Neural crest cell (in vitro differentiated cells): ENCODE measurements around the gene WDR48. TPM values are rescaled to one million over a fixed set of nuclear protein-coding genes. Genes with fewer than 3 reads are reported as not detected.

Experiments used
- DNase-seq: peaks from one replicate; pipeline ENCODE4 v3.0.0; 2021; ENCODE audit warnings: low read depth, mixed read lengths, low spot score
- H3K27ac Mint-ChIP-seq: one replicate; pipeline ENCODE4 v1.8.0; 2021; ENCODE audit warnings: mild to moderate bottlenecking, mixed read lengths; ENCODE audit not compliant: unreplicated experiment
- H3K27me3 Mint-ChIP-seq: 2 replicates; pipeline ENCODE4 v1.8.0; 2021; ENCODE audit warnings: low read depth, mild to moderate bottlenecking, mixed read lengths
- H3K36me3 Mint-ChIP-seq: 2 replicates; pipeline ENCODE4 v1.8.0; 2021; ENCODE audit warnings: low read depth, mild to moderate bottlenecking, mixed read lengths
- H3K4me1 Mint-ChIP-seq: 2 replicates; pipeline ENCODE4 v1.8.0; 2021; ENCODE audit warnings: mixed read lengths
- H3K4me3 Mint-ChIP-seq: one replicate; pipeline ENCODE4 v1.8.0; 2021; ENCODE audit warnings: mild to moderate bottlenecking, mixed read lengths
- H3K9me3 Mint-ChIP-seq: 2 replicates; pipeline ENCODE4 v1.8.0; 2021; ENCODE audit warnings: mixed read lengths
- long read RNA-seq: library from polyadenylated mRNA; unstranded; transcript quantifications from one replicate; pipeline ENCODE4 v2.0.0, GENCODE V29; 2020
- total RNA-seq: library from RNA; stranded (reverse); gene quantifications from 2 replicates; pipeline ENCODE4 v1.2.1, GENCODE V29; 2021
- TF ChIP-seq, protein P1 (sequence below): fragments of 200-600 bp; sonication (generic); conservative IDR thresholded peaks from 2 replicates; pipeline ENCODE4 v1.5.0; 2021; ENCODE audit warnings: antibody characterized with exemption, mild to moderate bottlenecking

Gene WDR48
- 44.7 and 47.2 TPM in 2 replicates for total RNA-seq
- long read RNA-seq, transcript WDR48-201 (19 exons, 3,707 nt), result major isoform, 106 of 196 reads
- long read RNA-seq, partial matches to known transcripts, result 63 of 196 reads
- long read RNA-seq, other reads (novel, unspliced or antisense), result 26 of 196 reads

DNA sequence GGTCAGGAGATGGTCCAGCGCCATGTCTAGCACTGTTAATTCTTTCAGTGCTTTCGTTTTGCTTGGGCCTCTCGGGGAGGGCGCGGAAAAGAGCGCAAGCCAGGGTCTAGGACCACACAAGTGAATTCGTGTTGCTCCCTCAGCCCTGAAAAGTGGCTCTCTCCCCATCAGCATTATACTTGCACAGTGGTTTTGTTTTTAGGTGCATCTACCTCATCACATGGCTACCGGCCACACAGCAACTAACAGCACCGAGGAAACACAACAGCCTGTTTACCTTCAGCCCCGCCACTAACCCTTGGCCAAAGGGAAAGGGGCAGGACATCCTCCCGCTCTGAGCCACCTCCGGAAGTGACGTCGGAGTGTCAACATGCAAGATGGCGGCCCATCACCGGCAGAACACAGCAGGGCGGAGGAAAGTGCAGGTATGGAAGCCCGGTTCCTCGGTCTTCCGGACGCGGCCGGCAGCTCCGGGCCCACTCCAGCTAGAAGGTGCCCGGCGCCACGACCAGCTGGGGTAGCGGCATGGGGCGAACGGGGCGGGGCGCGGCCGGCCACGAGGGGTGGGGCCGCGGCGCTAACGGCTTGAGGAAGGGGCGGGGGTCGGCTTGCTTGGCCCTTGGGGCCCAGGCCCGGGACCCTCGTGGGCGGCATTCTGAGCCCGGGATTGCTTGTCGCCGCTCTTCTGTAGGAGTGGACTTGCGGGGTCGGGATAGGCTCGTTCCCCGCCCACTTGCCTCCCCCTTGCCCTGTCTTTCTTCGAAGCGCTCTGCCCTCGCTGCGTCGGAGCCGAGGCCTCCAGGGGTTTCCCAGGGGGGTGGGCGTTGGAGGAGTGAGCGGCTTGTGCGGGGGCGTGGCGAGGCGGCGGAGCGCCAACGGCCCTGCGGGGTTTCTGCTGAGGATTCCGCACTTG lies at the start of gene WDR48, which contains the start of gene SCN11A:
Gene WDR48 (plus strand): TSS at position 368 of the 913 bp plus-strand sequence. CDS start 10 bp downstream, at position 378.
Gene SCN11A (minus strand): TSS at position 296 of the 913 bp plus-strand sequence. CDS start 101,582 bp downstream, outside the sequence.
- no peaks in the 10 kb centered on the region for H3K9me3 Mint-ChIP-seq
- TF ChIP-seq, protein P1, sequence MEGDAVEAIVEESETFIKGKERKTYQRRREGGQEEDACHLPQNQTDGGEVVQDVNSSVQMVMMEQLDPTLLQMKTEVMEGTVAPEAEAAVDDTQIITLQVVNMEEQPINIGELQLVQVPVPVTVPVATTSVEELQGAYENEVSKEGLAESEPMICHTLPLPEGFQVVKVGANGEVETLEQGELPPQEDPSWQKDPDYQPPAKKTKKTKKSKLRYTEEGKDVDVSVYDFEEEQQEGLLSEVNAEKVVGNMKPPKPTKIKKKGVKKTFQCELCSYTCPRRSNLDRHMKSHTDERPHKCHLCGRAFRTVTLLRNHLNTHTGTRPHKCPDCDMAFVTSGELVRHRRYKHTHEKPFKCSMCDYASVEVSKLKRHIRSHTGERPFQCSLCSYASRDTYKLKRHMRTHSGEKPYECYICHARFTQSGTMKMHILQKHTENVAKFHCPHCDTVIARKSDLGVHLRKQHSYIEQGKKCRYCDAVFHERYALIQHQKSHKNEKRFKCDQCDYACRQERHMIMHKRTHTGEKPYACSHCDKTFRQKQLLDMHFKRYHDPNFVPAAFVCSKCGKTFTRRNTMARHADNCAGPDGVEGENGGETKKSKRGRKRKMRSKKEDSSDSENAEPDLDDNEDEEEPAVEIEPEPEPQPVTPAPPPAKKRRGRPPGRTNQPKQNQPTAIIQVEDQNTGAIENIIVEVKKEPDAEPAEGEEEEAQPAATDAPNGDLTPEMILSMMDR, result no peak
- peak within 1 kb of the TSS; percentile 97 for H3K27ac Mint-ChIP-seq
- peaks cover 24% of the 10 kb centered on the region for H3K27me3 Mint-ChIP-seq
- DNase-seq, result peak; percentile 82
- peak within 1 kb of the TSS; percentile 94 for H3K4me3 Mint-ChIP-seq
- H3K4me1 Mint-ChIP-seq, result peaks cover 31% of the 10 kb centered on the region
- no peaks in the 10 kb centered on the region for H3K36me3 Mint-ChIP-seq

DNA sequence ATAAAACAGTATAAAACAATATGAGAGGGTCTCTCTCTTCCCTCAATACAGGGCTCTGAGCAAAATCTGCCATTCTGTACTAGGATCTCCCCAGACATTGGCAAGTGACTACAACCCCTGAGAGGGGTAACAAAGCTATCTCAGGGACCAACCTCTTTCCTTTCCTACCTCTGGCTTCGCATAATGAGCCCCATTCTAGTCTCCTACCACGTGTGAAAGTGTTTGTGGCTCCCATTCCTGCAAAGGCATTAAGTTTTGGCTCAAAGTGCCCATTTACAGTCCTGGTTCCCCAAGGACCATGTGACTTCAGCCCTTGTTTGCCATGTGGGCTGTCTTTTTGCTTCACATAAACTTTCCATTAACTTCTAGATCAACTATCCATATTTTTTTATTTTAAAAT lies 46.5 kb upstream of the WDR48 start:
- Mint-ChIP-seq H3K9me3 (peaks cover 4% of the 10 kb centered on the region), H3K36me3 (no peaks in the 10 kb centered on the region), H3K4me3 (no peak overlapping the region), H3K27ac (no peak overlapping the region), H3K4me1 (no peaks in the 10 kb centered on the region), H3K27me3 (no peaks in the 10 kb centered on the region)
- DNase-seq, result no peak
- TF ChIP-seq, protein P1, result no peak

- peaks cover 6% of the 10 kb centered on the region for H3K27me3 Mint-ChIP-seq
- H3K36me3 Mint-ChIP-seq, result no peaks in the 10 kb centered on the region
- H3K27ac Mint-ChIP-seq, result peak overlapping the region; percentile 78
- TF ChIP-seq, protein P1, result no peak
- no peak overlapping the region for H3K4me3 Mint-ChIP-seq
- no peak for DNase-seq
- H3K4me1 Mint-ChIP-seq, result peaks cover 5% of the 10 kb centered on the region
- H3K9me3 Mint-ChIP-seq, result peaks cover 5% of the 10 kb centered on the region
Measured at GRCh38 chr3:39011191-39011736, 40.6 kb upstream of the WDR48 start.

DNA sequence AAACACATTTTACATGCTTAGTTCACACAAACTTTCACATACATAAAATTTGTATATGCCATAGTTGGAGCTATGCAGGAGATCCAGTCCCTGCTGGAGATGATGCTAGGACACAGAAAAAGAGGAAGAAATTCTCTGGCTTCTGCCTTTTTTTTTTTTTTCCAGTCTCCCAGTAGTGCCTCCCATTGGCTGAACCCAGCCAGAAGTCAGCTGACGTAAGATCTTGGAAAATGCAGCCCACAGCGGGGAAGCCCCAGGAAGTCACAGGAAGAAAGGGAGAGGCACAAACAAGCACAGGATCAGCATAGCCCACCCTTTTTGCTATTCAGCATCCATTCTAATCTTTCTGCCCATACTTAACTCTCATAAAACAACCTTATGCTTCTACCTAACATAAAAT lies 38.5 kb upstream of the WDR48 start:
- Mint-ChIP-seq H3K9me3 (peaks cover 5% of the 10 kb centered on the region), H3K27me3 (peaks cover 14% of the 10 kb centered on the region), H3K4me1 (peaks cover 5% of the 10 kb centered on the region), H3K4me3 (no peak overlapping the region), H3K36me3 (no peaks in the 10 kb centered on the region), H3K27ac (no peak overlapping the region)
- DNase-seq, result no peak
- TF ChIP-seq, protein P1, result no peak

GRCh38 chr3:39013921-39014509 lies 37.8 kb upstream of the WDR48 start:
- H3K27ac Mint-ChIP-seq, result no peak overlapping the region
- no peak overlapping the region for H3K4me3 Mint-ChIP-seq
- DNase-seq, result no peak
- peaks cover 5% of the 10 kb centered on the region for H3K9me3 Mint-ChIP-seq
- peaks cover 5% of the 10 kb centered on the region for H3K4me1 Mint-ChIP-seq
- no peaks in the 10 kb centered on the region for H3K36me3 Mint-ChIP-seq
- H3K27me3 Mint-ChIP-seq, result peaks cover 15% of the 10 kb centered on the region
- TF ChIP-seq, protein P1, result no peak
